Choroid plexus epithelial cell (primary cell): ENCODE measurements around the gene CEP70.

Experiments
- DNase-seq: peaks from one replicate; pipeline ENCODE4 v3.0.0-alpha.2; 2010; ENCODE audit warnings: low read depth
- H3K4me3 ChIP-seq: 2 replicates; pipeline ENCODE4 v1.5.1; 2011; ENCODE audit warnings: low read depth, mild to moderate bottlenecking, control low read depth, low read length, moderate library complexity
- CTCF ChIP-seq: conservative IDR thresholded peaks from 2 replicates; pipeline ENCODE4 v1.5.1; 2011; ENCODE audit warnings: low read depth, mild to moderate bottlenecking, control low read depth, inconsistent platforms, low read length, moderate library complexity

The CEP70 gene

GRCh38 chr3:138473391-138473790, 120.7 kb downstream of the CEP70 start:
- no peak for TF ChIP-seq CTCF

DNA sequence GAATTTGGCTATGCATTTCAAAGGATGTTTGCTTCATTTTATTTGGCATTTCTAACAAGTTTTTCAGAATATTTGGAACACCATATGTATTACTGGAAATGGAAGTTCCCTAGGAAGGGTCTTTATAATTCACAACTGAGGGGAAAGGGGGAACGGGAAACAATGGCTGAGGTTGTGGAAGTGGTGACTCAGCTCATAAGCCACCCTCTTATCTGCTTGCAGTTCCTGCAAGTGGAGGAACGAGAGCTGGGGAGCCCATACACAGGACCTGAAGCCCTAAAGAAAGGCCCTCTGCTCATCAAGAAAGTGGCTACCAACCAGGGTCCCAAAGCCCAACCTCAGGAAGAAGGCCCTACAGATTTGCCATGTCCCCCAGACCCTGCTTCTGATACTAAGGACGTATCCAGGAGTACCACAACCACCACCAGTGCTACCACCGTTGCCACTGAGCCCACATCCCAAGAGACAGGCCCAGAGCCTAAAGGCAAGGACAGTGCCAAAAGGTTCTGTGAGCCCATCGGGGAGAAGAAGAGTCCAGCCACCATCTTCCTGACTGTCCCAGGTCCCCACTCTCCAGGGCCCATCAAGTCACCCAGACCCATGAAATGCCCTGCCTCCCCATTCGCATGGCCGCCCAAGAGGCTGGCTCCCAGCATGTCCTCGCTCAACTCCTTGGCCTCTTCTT, 121.8 kb downstream of the CEP70 start:
- no peak overlapping the region for H3K4me3 ChIP-seq
- TF ChIP-seq CTCF = no peak
- no peak for DNase-seq

More at GRCh38 chr3:138473391-138473790, 120.7 kb downstream of the CEP70 start:
- DNase-seq = no peak
- H3K4me3 ChIP-seq = no peak overlapping the region

GRCh38 chr3:138471481-138471880, 122.6 kb downstream of the CEP70 start:
- no peak for TF ChIP-seq CTCF
- DNase-seq = no peak

GRCh38 chr3:138470687-138471086, 123.4 kb downstream of the CEP70 start:
- DNase-seq = no peak
- H3K4me3 ChIP-seq = no peak overlapping the region
- no peak for TF ChIP-seq CTCF

More at GRCh38 chr3:138471481-138471880, 122.6 kb downstream of the CEP70 start:
- H3K4me3 ChIP-seq = no peak overlapping the region

GRCh38 chr3:138469874-138470273, 124.2 kb downstream of the CEP70 start:
- H3K4me3 ChIP-seq = no peak overlapping the region
- no peak for TF ChIP-seq CTCF

GRCh38 chr3:138468886-138469285, 125.2 kb downstream of the CEP70 start:
- H3K4me3 ChIP-seq = no peak overlapping the region
- TF ChIP-seq CTCF = no peak
- peak; percentile 43 for DNase-seq

More at GRCh38 chr3:138469874-138470273, 124.2 kb downstream of the CEP70 start:
- DNase-seq = no peak

DNA sequence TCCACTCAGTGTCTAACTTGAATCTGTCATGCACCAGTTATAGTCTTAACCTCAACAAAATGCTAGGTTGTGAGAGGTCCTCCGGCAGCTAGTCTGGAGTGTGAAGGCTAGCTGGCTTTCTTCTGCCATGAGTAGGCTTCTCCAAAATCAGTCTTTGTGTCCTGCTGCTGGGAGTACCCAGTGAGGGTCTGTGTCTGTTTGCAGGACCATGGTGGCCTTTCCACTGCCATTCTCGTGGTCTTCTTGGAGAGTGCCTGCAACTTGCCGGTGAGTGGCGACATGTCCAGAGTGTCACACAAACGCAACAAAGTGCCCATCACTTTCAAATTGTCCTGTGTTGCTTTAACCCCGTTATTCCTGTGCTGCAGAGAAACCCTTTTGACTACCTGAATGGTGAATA, 125.6 kb downstream of the CEP70 start:
- no peak for DNase-seq
- H3K4me3 ChIP-seq = no peak overlapping the region
- no peak for TF ChIP-seq CTCF
